ENCODE data around the gene SPRY4. TPM values are rescaled to one million over a fixed set of nuclear protein-coding genes. Genes with fewer than 3 reads are reported as not detected.

The SPRY4 gene
- total and polyA plus RNA-seq, 4 donors = 2.7 to 9.6 (median 4.9) TPM

GRCh38 chr5:142324136-142324870, 518 bp downstream of the SPRY4 start:
- Histone ChIP-seq H3K36me3 (ENCODE audit: control insufficient read depth in 4 of 4, insufficient read depth in 3 of 4, low read depth in 1 of 4, low read length in 3 of 4) (no peaks in the 10 kb centered on the region), H3K4me3 (ENCODE audit: low read depth in 1 of 3, low read length in 3 of 3) (peak overlapping the region; percentile 78 to 94 (median 90)), H3K9ac (ENCODE audit: low read depth in 1 of 2, low read length in 2 of 2) (peak overlapping the region; percentile 56 to 89), H3K27me3 (ENCODE audit: control insufficient read depth in 4 of 4, insufficient read depth in 4 of 4, low read length in 3 of 4) (peaks cover 0 to 2% (median 0%) of the 10 kb centered on the region in 4 donors), H3K4me1 (ENCODE audit: control insufficient read depth in 4 of 4, insufficient read depth in 4 of 4, low read length in 3 of 4) (peaks cover 21 to 50% (median 39%) of the 10 kb centered on the region in 4 donors), H3K9me3 (ENCODE audit: control insufficient read depth in 4 of 4, low read length in 3 of 4) (no peaks in the 10 kb centered on the region), H3K27ac (ENCODE audit: low read depth in 1 of 2, low read length in 2 of 2) (peak overlapping the region; percentile 85 to 89)
- no peak for DNase-seq (ENCODE audit: low spot score)
- 1% methylated on average over 58 of the region's 58 CpGs for WGBS
- no peak for TF ChIP-seq EGR1 (IDR thresholded peaks at IDR 0.05; ENCODE audit: low read depth in 2 of 2)
- TF ChIP-seq HNF4A (conservative IDR thresholded peaks at IDR 0.05) = peak in 1 of 2 donors; percentile 16

GRCh38 chr5:142323480-142324135, 1.2 kb downstream of the SPRY4 start:
- Histone ChIP-seq H3K4me3 (ENCODE audit: low read depth in 1 of 3, low read length in 3 of 3) (peak overlapping the region; percentile 78 to 94 (median 90)), H3K9me3 (ENCODE audit: control insufficient read depth in 4 of 4, low read length in 3 of 4) (no peaks in the 10 kb centered on the region), H3K4me1 (ENCODE audit: control insufficient read depth in 4 of 4, insufficient read depth in 4 of 4, low read length in 3 of 4) (peaks cover 21 to 56% (median 46%) of the 10 kb centered on the region in 4 donors), H3K27me3 (ENCODE audit: control insufficient read depth in 4 of 4, insufficient read depth in 4 of 4, low read length in 3 of 4) (peaks cover 0 to 2% (median 0%) of the 10 kb centered on the region in 4 donors), H3K9ac (ENCODE audit: low read depth in 1 of 2, low read length in 2 of 2) (peak overlapping the region; percentile 56 to 89), H3K36me3 (ENCODE audit: control insufficient read depth in 4 of 4, insufficient read depth in 3 of 4, low read depth in 1 of 4, low read length in 3 of 4) (no peaks in the 10 kb centered on the region), H3K27ac (ENCODE audit: low read depth in 1 of 2, low read length in 2 of 2) (peak overlapping the region; percentile 85 to 89)
- TF ChIP-seq HNF4A (conservative IDR thresholded peaks at IDR 0.05) = peak in 1 of 2 donors; percentile 33
- no peak for TF ChIP-seq MAX (IDR thresholded peaks at IDR 0.05)
- DNase-seq (ENCODE audit: low spot score) = no peak
- WGBS = 14% methylated on average over 19 of the region's 19 CpGs

GRCh38 chr5:142322747-142323479, 1.9 kb downstream of the SPRY4 start:
- no peak for DNase-seq (ENCODE audit: low spot score)

More at GRCh38 chr5:142322747-142323479, 1.9 kb downstream of the SPRY4 start:
- H3K9me3 ChIP-seq (ENCODE audit: control insufficient read depth in 4 of 4, low read length in 3 of 4) = no peaks in the 10 kb centered on the region
- peaks cover 0 to 2% (median 0%) of the 10 kb centered on the region in 4 donors for H3K27me3 ChIP-seq (ENCODE audit: control insufficient read depth in 4 of 4, insufficient read depth in 4 of 4, low read length in 3 of 4)
- WGBS = 38% methylated on average over 15 of the region's 15 CpGs
- H3K9ac ChIP-seq (ENCODE audit: low read depth in 1 of 2, low read length in 2 of 2) = peak overlapping the region in 1 of 2 donors; percentile 89
- peak overlapping the region; percentile 78 to 94 (median 90) for H3K4me3 ChIP-seq (ENCODE audit: low read depth in 1 of 3, low read length in 3 of 3)
- peaks cover 21 to 56% (median 46%) of the 10 kb centered on the region in 4 donors for H3K4me1 ChIP-seq (ENCODE audit: control insufficient read depth in 4 of 4, insufficient read depth in 4 of 4, low read length in 3 of 4)
- peak overlapping the region; percentile 85 to 89 for H3K27ac ChIP-seq (ENCODE audit: low read depth in 1 of 2, low read length in 2 of 2)
- H3K36me3 ChIP-seq (ENCODE audit: control insufficient read depth in 4 of 4, insufficient read depth in 3 of 4, low read depth in 1 of 4, low read length in 3 of 4) = no peaks in the 10 kb centered on the region
- TF ChIP-seq ATF3 (IDR thresholded peaks at IDR 0.05) (no peak), SP1 (IDR thresholded peaks at IDR 0.05) (no peak), JUND (IDR thresholded peaks at IDR 0.05) (peak in 1 of 2 donors; percentile 5), RAD21 (IDR thresholded peaks at IDR 0.05) (no peak), ZBTB33 (IDR thresholded peaks at IDR 0.05) (no peak), YY1 (IDR thresholded peaks at IDR 0.05) (no peak), RXRA (IDR thresholded peaks at IDR 0.05) (peak; percentile 4 to 5), HNF4A (conservative IDR thresholded peaks at IDR 0.05) (peak in 1 of 2 donors; percentile 14)

All from liver (tissue), 9 donors.